SK-N-MC (cell line): ENCODE results near the gene TRIM49C.
"Not testable (repeated sequence)": the region's sequence is repeated elsewhere in the genome, so short reads cannot be mapped to it uniquely, and the experiment has no call there.

Experiments
- DNase-seq: peaks from one replicate; pipeline ENCODE4 v3.0.0-alpha.2; 2011; ENCODE audit warnings: low read depth, low spot score
- H3K27ac ChIP-seq: fragments of 200-600 bp; sonication (generic); 2 replicates; pipeline ENCODE4 v1.5.1; 2016; ENCODE audit warnings: mixed run types
- H3K36me3 ChIP-seq: fragments of 200-600 bp; sonication (generic); 2 replicates; pipeline ENCODE4 v1.6.1; 2017; ENCODE audit warnings: antibody characterized with exemption, low read length, mixed read lengths; ENCODE audit not compliant: insufficient read depth
- H3K4me3 ChIP-seq: fragments of 200-600 bp; sonication (generic); 2 replicates; pipeline ENCODE4 v1.5.1; 2016
- H3K9ac ChIP-seq: fragments of 200-600 bp; sonication (generic); 2 replicates; pipeline ENCODE4 v1.8.0; 2017; ENCODE audit warnings: mixed run types, mixed read lengths; ENCODE audit not compliant: insufficient read length
- H3K9me3 ChIP-seq: fragments of 200-600 bp; sonication (generic); 2 replicates; pipeline ENCODE4 v1.6.1; 2017; ENCODE audit warnings: low read depth, mild to moderate bottlenecking, antibody characterized with exemption, low read length, moderate library complexity, mixed read lengths

The TRIM49C gene, protein sequence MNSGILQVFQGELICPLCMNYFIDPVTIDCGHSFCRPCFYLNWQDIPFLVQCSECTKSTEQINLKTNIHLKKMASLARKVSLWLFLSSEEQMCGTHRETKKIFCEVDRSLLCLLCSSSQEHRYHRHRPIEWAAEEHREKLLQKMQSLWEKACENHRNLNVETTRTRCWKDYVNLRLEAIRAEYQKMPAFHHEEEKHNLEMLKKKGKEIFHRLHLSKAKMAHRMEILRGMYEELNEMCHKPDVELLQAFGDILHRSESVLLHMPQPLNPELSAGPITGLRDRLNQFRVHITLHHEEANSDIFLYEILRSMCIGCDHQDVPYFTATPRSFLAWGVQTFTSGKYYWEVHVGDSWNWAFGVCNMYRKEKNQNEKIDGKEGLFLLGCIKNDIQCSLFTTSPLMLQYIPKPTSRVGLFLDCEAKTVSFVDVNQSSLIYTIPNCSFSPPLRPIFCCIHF

DNA sequence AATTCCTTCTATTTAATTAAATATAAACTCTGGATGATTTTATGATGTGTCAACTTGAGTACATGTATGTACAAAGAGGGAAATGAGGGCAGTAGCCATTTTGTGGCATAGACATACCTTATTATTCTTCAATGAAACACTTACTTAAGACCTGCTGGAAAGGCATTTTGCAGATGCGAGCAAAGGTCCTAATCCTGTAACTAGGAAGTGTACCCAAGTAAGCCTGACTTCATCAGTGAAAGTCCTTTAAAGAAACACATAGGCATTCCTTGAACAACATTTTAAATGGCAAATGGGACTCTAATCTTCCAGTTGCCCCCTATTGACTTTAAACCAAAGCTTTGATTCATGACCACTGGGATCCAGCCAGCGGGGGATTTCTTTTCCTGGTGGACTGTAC is at the start of gene TRIM49C:
TRIM49C (plus strand) TSS at position 301 of the 400 bp plus-strand sequence. CDS start 4,106 bp downstream, outside the sequence.
- H3K9ac ChIP-seq, DNase-seq, H3K9me3 ChIP-seq: not testable (repeated sequence)

DNA sequence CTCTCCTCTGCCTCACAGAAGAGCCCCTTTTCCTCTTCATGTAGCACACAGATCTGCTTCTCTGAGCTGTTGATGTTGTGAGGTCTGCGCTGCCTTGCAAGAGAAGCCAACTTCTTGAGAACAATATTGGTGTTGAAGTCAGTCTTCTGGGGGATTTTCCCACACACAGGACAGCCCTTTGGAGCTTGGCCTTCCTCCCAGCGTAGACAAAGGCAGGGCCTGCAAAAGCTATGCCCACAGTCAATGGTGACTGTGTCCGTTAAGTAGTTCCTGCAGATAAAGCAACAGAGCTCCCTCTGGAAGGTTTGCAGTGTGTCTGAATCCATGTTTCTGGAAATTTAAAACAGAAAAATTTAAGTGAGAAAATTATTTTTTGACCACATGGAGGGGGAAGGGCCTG is 6.7 kb upstream of the TRIM49C start:
- not testable (repeated sequence) for H3K4me3 ChIP-seq, DNase-seq, H3K27ac ChIP-seq, H3K9me3 ChIP-seq, H3K9ac ChIP-seq, H3K36me3 ChIP-seq

More for the DNA sequence above, at the start of gene TRIM49C:
- not testable (repeated sequence) for H3K27ac ChIP-seq, H3K36me3 ChIP-seq, H3K4me3 ChIP-seq

DNA sequence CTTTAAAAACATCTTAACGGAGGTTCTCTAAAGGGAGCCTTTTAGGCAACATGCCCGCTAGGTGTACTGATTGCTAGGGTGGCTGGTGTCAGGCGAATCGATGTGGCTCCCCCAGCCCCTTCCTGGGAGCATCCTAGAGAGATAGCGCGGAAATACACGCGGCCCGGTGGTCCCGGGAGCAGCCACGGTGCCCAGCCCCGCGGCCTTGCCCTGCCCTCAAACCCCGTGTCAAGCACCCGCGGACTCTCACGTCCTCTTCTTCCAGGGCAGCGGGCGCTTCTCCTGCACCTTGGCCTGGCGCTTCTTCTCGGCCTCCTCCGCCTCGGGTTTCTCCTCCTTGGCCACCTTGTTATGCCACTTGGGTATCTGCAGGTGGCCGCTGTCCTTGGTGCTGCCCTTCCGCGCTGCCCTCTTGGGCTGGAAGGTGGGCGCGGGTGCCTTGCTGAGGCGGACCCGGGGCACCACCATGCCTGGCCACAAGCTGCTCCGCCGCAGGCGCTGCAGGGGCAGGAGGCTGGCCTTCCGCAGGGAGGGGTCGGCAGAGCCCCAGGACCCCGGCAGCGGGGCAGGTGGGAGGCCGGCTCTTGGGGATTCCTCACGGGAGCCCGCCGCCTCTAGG is 20.8 kb downstream of the TRIM49C start:
- H3K27ac ChIP-seq, H3K4me3 ChIP-seq, H3K36me3 ChIP-seq, DNase-seq, H3K9me3 ChIP-seq, H3K9ac ChIP-seq: not testable (repeated sequence)

- not testable (repeated sequence) for DNase-seq, H3K9me3 ChIP-seq, H3K9ac ChIP-seq, H3K36me3 ChIP-seq, H3K4me3 ChIP-seq, H3K27ac ChIP-seq
Measured at GRCh38 chr11:90052311-90052710, 21.4 kb downstream of the TRIM49C start.

- not testable (repeated sequence) for H3K36me3 ChIP-seq, DNase-seq, H3K27ac ChIP-seq, H3K4me3 ChIP-seq, H3K9ac ChIP-seq, H3K9me3 ChIP-seq
Measured at GRCh38 chr11:90053545-90053944, 22.6 kb downstream of the TRIM49C start.

GRCh38 chr11:90085650-90086049 is 54.7 kb downstream of the TRIM49C start, which contains the start of gene UBTFL1:
Gene UBTFL1 (plus strand): TSS chr11:90085950. CDS start chr11:90085950, 0 bp downstream.
- not testable (repeated sequence) for H3K9me3 ChIP-seq, H3K36me3 ChIP-seq, H3K27ac ChIP-seq, H3K4me3 ChIP-seq, DNase-seq, H3K9ac ChIP-seq

DNA sequence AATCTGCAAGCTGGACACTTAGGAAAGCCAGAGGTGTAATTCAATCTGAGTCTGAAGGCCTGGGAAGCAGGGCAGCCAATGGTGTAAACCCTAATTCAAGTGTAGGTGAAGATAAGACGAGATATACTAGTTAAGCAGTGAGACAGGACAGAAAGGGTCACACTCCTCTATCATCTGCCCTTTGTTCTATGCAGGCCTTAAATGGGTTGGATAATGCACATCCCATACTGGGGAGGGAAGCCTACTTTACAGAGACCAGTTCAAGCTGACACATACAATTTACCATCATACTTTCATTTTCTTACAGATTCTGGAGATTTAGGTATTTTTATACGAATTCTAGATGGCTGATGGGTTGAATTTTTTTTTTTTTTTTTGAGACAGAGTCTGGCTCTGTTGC is 57.8 kb downstream of the TRIM49C start:
- H3K36me3 ChIP-seq, H3K27ac ChIP-seq, H3K4me3 ChIP-seq, DNase-seq, H3K9ac ChIP-seq, H3K9me3 ChIP-seq: not testable (repeated sequence)
